K562 (cell line): Measurements from ENCODE around the gene KRT76. TPM values are rescaled to one million over a fixed set of nuclear protein-coding genes. Genes with fewer than 3 reads are reported as not detected.
"Not testable (repeated sequence)": the region's sequence is repeated elsewhere in the genome, so short reads cannot be mapped to it uniquely, and the experiment has no call there.

ENCODE experiments used
- ATAC-seq: fragments of 200-7000 bp; cut with Tn5 transposase; 3 replicates; pipeline ENCODE4 v1.9.1; 2020; ENCODE audit warnings: moderate library complexity
- BruUV-seq: library from RNA; stranded (reverse); fragments of 400-500 nt; replicated peaks from 2 replicates; lab custom pipeline; 2021; lab: Mats Ljungman, UMichigan
- CTCF ChIA-PET: fragments of 300-600 bp; formaldehyde crosslinking; extraction: SDS; loops from one replicate; lab custom pipeline; 2021; ENCODE audit warnings: low intra/inter-chr PET ratio; lab: Yijun Ruan, JAX
- POLR2A ChIA-PET: fragments of 300-600, 350-650 bp; sonication (Branson Sonifier 250); formaldehyde crosslinking; extraction: SDS; loops from one replicate; lab custom pipeline; 2021; ENCODE audit warnings: antibody characterized with exemption, inconsistent platforms; lab: Yijun Ruan, JAX
- DNase-seq, 4 experiments: peaks; one replicate each; pipeline versions ENCODE4 v3.0.0 to v3.0.0-alpha.2; 2011 to 2018; ENCODE audit warnings: low spot score in 3 of 4, mixed read lengths in 3 of 4; ENCODE audit errors: extremely low read depth in 1 of 4
- FAIRE-seq: peaks from 2 replicates; lab custom pipeline; 2011; peaks lifted over from hg19 to GRCh38; lab: Jason Lieb, UNC
- H2AFZ ChIP-seq: 2 replicates; pipeline ENCODE4 v1.6.0; 2011; ENCODE audit warnings: low read depth, low read length, control low read depth, inconsistent platforms
- H3K27ac ChIP-seq: fragments of 200-600 bp; 3 replicates; pipeline ENCODE4 v1.8.0; 2011; ENCODE audit warnings: low read depth, mild to moderate bottlenecking, control low read depth, inconsistent platforms, low read length, moderate library complexity, mixed read lengths; ENCODE audit errors: extremely low read depth
- H3K27me3 ChIP-seq, 2 experiments: fragments of 300-600 bp in 1 of 2; 2 replicates in 1 of 2; 3 replicates in 1 of 2; pipeline versions ENCODE4 v1.6.0 to v1.8.0; 2011; ENCODE audit warnings: inconsistent platforms in 2 of 2, low read length in 2 of 2, mild to moderate bottlenecking in 1 of 2, mixed read lengths in 1 of 2, moderate library complexity in 1 of 2; ENCODE audit not compliant: control insufficient read depth in 2 of 2, insufficient read depth in 2 of 2
- H3K36me3 ChIP-seq: fragments of 300-600 bp; 3 replicates; pipeline ENCODE4 v1.8.0; 2011; ENCODE audit warnings: mild to moderate bottlenecking, low read length, inconsistent platforms; ENCODE audit not compliant: control insufficient read depth, insufficient read depth
- H3K4me1 ChIP-seq, 2 experiments: fragments of 200-600 bp in 1 of 2; replicated peaks in 1 of 2; 2 replicates in 1 of 2; 3 replicates in 1 of 2; pipeline versions ENCODE4 v1.5.1 to v1.8.0; 2011; ENCODE audit warnings: inconsistent platforms in 2 of 2, low read length in 2 of 2, mild to moderate bottlenecking in 1 of 2, mixed read lengths in 1 of 2, moderate library complexity in 1 of 2; ENCODE audit not compliant: control insufficient read depth in 2 of 2, insufficient read depth in 2 of 2
- H3K4me2 ChIP-seq: 2 replicates; pipeline ENCODE4 v1.6.1; 2011; ENCODE audit warnings: low read length, control low read depth, inconsistent platforms, mixed read lengths; ENCODE audit not compliant: insufficient read depth
- H3K4me3 ChIP-seq: fragments of 200-600 bp; sonication (generic), shearing (Covaris generic); 2 replicates; pipeline ENCODE4 v1.5.1; 2016; ENCODE audit warnings: control low read depth, inconsistent platforms
- H3K79me2 ChIP-seq: fragments of 200-600 bp; 3 replicates; pipeline ENCODE4 v1.8.0; 2011; ENCODE audit warnings: low read length, inconsistent platforms; ENCODE audit not compliant: control insufficient read depth, insufficient read depth
- H3K9ac ChIP-seq, 2 experiments: 2 replicates each; pipeline versions ENCODE4 v1.6.0 to v1.6.1; 2011; ENCODE audit warnings: low read depth in 2 of 2, low read length in 2 of 2, control low read depth in 1 of 2, inconsistent platforms in 1 of 2, mild to moderate bottlenecking in 1 of 2, mixed read lengths in 1 of 2; ENCODE audit not compliant: insufficient read depth in 1 of 2
- H3K9me1 ChIP-seq: one replicate; pipeline ENCODE4 v1.6.0; 2011; ENCODE audit warnings: inconsistent platforms, mild to moderate bottlenecking, low read length, moderate library complexity; ENCODE audit not compliant: control insufficient read depth, insufficient read depth
- H3K9me3 ChIP-seq: replicated peaks from 2 replicates; pipeline ENCODE4 v1.5.1; 2011; ENCODE audit warnings: low read depth, low read length, inconsistent platforms; ENCODE audit not compliant: control insufficient read depth, insufficient read depth
- H4K20me1 ChIP-seq: replicated peaks from 2 replicates; pipeline ENCODE4 v1.6.1; 2011; ENCODE audit warnings: low read length, inconsistent platforms, mixed read lengths; ENCODE audit not compliant: control insufficient read depth, insufficient read depth
- DACH1 ChIP-seq: fragments of 450-650 bp; IDR thresholded peaks from 2 replicates; pipeline ENCODE4 v1.6.1; 2018; ENCODE audit not compliant: partially characterized antibody
- MYBL2 ChIP-seq, 2 experiments: fragments of 450-650 bp in 1 of 2; sonication (generic) in 1 of 2; formaldehyde crosslinking in 1 of 2; IDR thresholded peaks; 2 replicates each; pipeline versions ENCODE4 v1.6.1 to v1.8.1; 2017 to 2022; ENCODE audit warnings: borderline replicate concordance in 1 of 2, inconsistent platforms in 1 of 2, low read depth in 1 of 2, mild to moderate bottlenecking in 1 of 2, missing genetic modification reagents in 1 of 2, moderate library complexity in 1 of 2
- RBM39 ChIP-seq: fragments of 200-400 bp; formaldehyde crosslinking; optimal IDR thresholded peaks from 2 replicates; pipeline ENCODE3; 2018; ENCODE audit warnings: low read depth, low read length
- WGBS: fragments of 100-300 bp; shearing (Covaris generic); methylation state at CpG from one replicate; pipeline ENCODE4 v1.1.6; 2016; ENCODE audit warnings: low coverage, mixed read lengths; ENCODE audit not compliant: insufficient coverage; ENCODE audit errors: missing lambda C conversion rate; 5-methylcytosine and 5-hydroxymethylcytosine counted together
- in situ Hi-C: fragments of 300-500 bp; cut with MboI; formaldehyde crosslinking; loops from 4 replicates; pipeline ENCODE4 v1.15.0; 2018; ENCODE audit warnings: inconsistent platforms, mixed read lengths
- intact Hi-C: fragments of 100-400 bp; cut with micrococcal nuclease; formaldehyde crosslinking; loops from 2 replicates; pipeline ENCODE4 v1.14.2; 2022
- polyA plus RNA-seq, 8 experiments: library from polyadenylated mRNA; depleted of rRNA in 4 of 8; stranded (reverse) in 5 of 8; unstranded in 3 of 8; fragments of >200 nt; fragmentation: Nextera tagmentation in 2 of 8; fragmentation: Illumina TruSeq in 1 of 8; extraction: Ambion mirVana in 2 of 8; extraction: Trizol in 1 of 8; gene quantifications; 2 replicates each; pipeline versions ENCODE4 v1.2.1 to v1.2.3, GENCODE V29; 2011 to 2014; ENCODE audit warnings: inconsistent platforms in 1 of 8, missing spikeins in 1 of 8
- total RNA-seq, 7 experiments: library from RNA; depleted of rRNA in 6 of 7; stranded (reverse); fragments of >200 nt in 6 of 7; fragmentation: Illumina TruSeq in 2 of 7; extraction: Trizol in 2 of 7; gene quantifications; 2 replicates each; pipeline versions ENCODE4 v1.2.1 to v1.2.3, GENCODE V29; 2011 to 2021; ENCODE audit warnings: low replicate concordance in 1 of 7
- TF ChIP-seq, protein P1 (sequence below), 2 experiments: fragments of 450-650 bp in 1 of 2; IDR thresholded peaks; 2 replicates each; pipeline ENCODE4 v1.6.1; 2011 to 2017; ENCODE audit warnings: low read depth in 2 of 2, antibody characterized with exemption in 1 of 2, borderline replicate concordance in 1 of 2, low read length in 1 of 2, mild to moderate bottlenecking in 1 of 2, mixed read lengths in 1 of 2; ENCODE audit not compliant: control insufficient read depth in 1 of 2
- TF ChIP-seq, protein P2 (sequence below): fragments of 450-650 bp; formaldehyde crosslinking; IDR thresholded peaks from 2 replicates; pipeline ENCODE4 v1.4.0; 2020; ENCODE audit warnings: mild to moderate bottlenecking, moderate library complexity
- TF ChIP-seq, protein P3 (sequence below): fragments of 450-650 bp; conservative IDR thresholded peaks from 2 replicates; pipeline ENCODE4 v1.6.1; 2016; ENCODE audit warnings: missing genetic modification characterization, low read depth, mild to moderate bottlenecking, control low read depth, missing compliant biosample characterization

KRT76 gene
- total and polyA plus RNA-seq, 9 of the 15 experiments (the other 6 are each of a cell fraction or from before 2014, with no cell fraction given): not detected

DNA sequence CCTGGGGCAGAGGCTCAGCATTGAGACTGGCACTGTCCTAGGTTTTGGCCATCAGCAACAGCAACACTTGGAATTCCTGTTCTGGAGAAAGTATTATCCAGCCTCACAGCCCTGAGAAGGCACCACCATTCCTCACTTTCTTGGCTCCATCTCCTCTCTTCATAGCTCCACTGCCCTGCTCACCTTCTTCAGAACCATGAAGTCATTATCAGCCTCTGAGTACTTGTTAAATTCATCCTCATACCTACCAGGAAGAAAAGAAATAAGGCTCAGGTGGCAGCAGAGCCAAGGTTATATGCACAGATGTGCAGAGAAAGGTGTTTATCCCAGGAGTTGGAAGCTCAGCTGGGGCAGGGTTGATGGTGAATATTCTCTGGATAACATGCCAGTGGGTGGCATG lies 25.4 kb downstream of the KRT76 start:
- intact Hi-C loops: no loop called here
- Histone ChIP-seq H3K4me3 (no peak overlapping the region), H3K4me2 (no peak overlapping the region), H4K20me1 (no peaks in the 10 kb centered on the region), H3K4me1 (no peaks in the 10 kb centered on the region), H3K27ac (no peak overlapping the region), H2AFZ (no peak overlapping the region), H3K79me2 (no peaks in the 10 kb centered on the region), H3K9me3 (no peaks in the 10 kb centered on the region), H3K9me1 (no peaks in the 10 kb centered on the region), H3K36me3 (no peaks in the 10 kb centered on the region), H3K9ac (no peak overlapping the region), H3K27me3 (peaks cover 2 to 15% of the 10 kb centered on the region in 2 experiments; a peak in 3 of 5 replicates)
- ATAC-seq: no peak
- POLR2A ChIA-PET: interaction anchor here (0.5 kb wide), 1 partner anchor 1134 kb away, joined by 3 read pairs; no protein-coding TSS in a partner anchor
- DNase-seq: no peak
- CTCF ChIA-PET: no interaction called here
- in situ Hi-C loops: no loop called here
- no peak for TF ChIP-seq RBM39
- TF ChIP-seq, protein P1, sequence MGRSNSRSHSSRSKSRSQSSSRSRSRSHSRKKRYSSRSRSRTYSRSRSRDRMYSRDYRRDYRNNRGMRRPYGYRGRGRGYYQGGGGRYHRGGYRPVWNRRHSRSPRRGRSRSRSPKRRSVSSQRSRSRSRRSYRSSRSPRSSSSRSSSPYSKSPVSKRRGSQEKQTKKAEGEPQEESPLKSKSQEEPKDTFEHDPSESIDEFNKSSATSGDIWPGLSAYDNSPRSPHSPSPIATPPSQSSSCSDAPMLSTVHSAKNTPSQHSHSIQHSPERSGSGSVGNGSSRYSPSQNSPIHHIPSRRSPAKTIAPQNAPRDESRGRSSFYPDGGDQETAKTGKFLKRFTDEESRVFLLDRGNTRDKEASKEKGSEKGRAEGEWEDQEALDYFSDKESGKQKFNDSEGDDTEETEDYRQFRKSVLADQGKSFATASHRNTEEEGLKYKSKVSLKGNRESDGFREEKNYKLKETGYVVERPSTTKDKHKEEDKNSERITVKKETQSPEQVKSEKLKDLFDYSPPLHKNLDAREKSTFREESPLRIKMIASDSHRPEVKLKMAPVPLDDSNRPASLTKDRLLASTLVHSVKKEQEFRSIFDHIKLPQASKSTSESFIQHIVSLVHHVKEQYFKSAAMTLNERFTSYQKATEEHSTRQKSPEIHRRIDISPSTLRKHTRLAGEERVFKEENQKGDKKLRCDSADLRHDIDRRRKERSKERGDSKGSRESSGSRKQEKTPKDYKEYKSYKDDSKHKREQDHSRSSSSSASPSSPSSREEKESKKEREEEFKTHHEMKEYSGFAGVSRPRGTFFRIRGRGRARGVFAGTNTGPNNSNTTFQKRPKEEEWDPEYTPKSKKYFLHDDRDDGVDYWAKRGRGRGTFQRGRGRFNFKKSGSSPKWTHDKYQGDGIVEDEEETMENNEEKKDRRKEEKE (IDR thresholded peaks at IDR 0.05; ENCODE audit: borderline replicate concordance in 1 of 2, control insufficient read depth in 1 of 2, low read depth in 2 of 2, low read length in 1 of 2): no peak
- TF ChIP-seq, protein P2, sequence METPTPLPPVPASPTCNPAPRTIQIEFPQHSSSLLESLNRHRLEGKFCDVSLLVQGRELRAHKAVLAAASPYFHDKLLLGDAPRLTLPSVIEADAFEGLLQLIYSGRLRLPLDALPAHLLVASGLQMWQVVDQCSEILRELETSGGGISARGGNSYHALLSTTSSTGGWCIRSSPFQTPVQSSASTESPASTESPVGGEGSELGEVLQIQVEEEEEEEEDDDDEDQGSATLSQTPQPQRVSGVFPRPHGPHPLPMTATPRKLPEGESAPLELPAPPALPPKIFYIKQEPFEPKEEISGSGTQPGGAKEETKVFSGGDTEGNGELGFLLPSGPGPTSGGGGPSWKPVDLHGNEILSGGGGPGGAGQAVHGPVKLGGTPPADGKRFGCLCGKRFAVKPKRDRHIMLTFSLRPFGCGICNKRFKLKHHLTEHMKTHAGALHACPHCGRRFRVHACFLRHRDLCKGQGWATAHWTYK: no peak
- TF ChIP-seq DACH1: no peak
- no peak for TF ChIP-seq MYBL2 (IDR thresholded peaks at IDR 0.05; ENCODE audit: low read depth)
- TF ChIP-seq MYBL2 (CRISPR knock-in tag; IDR thresholded peaks at IDR 0.05; ENCODE audit: borderline replicate concordance): no peak
- TF ChIP-seq, protein P3, sequence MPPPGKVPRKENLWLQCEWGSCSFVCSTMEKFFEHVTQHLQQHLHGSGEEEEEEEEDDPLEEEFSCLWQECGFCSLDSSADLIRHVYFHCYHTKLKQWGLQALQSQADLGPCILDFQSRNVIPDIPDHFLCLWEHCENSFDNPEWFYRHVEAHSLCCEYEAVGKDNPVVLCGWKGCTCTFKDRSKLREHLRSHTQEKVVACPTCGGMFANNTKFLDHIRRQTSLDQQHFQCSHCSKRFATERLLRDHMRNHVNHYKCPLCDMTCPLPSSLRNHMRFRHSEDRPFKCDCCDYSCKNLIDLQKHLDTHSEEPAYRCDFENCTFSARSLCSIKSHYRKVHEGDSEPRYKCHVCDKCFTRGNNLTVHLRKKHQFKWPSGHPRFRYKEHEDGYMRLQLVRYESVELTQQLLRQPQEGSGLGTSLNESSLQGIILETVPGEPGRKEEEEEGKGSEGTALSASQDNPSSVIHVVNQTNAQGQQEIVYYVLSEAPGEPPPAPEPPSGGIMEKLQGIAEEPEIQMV: no peak
- no peak for FAIRE-seq
- BruUV-seq: no TSS peak

DNA sequence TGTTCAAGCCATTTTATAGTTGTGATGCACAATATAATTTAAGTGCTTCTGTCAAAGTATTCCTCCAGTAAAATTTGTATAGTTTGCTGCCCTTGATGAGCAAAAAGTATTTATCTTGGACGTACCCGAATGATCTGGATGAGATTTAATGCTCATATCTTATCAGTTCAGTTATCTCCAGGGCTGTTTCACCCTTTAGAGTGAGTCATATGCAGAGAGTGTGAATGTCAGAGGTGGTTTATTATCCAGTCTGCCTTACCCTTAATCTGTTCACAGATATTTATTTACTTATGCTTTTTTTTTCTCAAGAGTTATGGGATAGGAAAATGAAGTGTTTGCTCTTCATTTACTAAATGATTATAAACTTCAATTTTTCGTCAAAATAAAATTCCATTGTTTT lies 26.6 kb downstream of the KRT76 start:
- H2AFZ ChIP-seq, H3K9me3 ChIP-seq, DNase-seq, ATAC-seq, H3K9me1 ChIP-seq, H3K27ac ChIP-seq, CTCF ChIA-PET, H3K9ac ChIP-seq, H4K20me1 ChIP-seq, H3K4me3 ChIP-seq, H3K4me1 ChIP-seq, H3K4me2 ChIP-seq, BruUV-seq, in situ Hi-C loops, intact Hi-C loops, H3K36me3 ChIP-seq, H3K79me2 ChIP-seq, FAIRE-seq: not testable (repeated sequence)
- POLR2A ChIA-PET: interaction anchor here (1.3 kb wide), 1 partner anchor 13 kb away, joined by 4 read pairs; no protein-coding TSS in a partner anchor
- H3K27me3 ChIP-seq: peaks cover 2 to 21% of the 10 kb centered on the region in 2 experiments; a peak in 3 of 5 replicates
- WGBS: 2% methylated on average over 3 of the region's 3 CpGs
